HL-60 (cell line): Measurements from ENCODE around the gene KRT33A.

ENCODE experiments used
- DNase-seq, 2 experiments: peaks; one replicate each; pipeline ENCODE4 v3.0.0-alpha.2; 2010 to 2020; ENCODE audit warnings: low read depth in 1 of 2, low spot score in 1 of 2
- H3K27ac ChIP-seq: fragments of 250-450 bp; sonication (Bioruptor Pico); replicated peaks from 2 replicates; pipeline ENCODE4 v1.5.1; 2020; ENCODE audit warnings: mild to moderate bottlenecking, moderate library complexity
- H3K27me3 ChIP-seq: fragments of 250-450 bp; sonication (Bioruptor Pico); 2 replicates; pipeline ENCODE4 v1.5.1; 2021; ENCODE audit warnings: mild to moderate bottlenecking, moderate library complexity; ENCODE audit not compliant: insufficient read depth, poor library complexity, severe bottlenecking
- H3K4me3 ChIP-seq: replicated peaks from 2 replicates; pipeline ENCODE4 v1.5.1; 2011; ENCODE audit warnings: mild to moderate bottlenecking, control low read depth, low read length; ENCODE audit not compliant: insufficient read depth
- GABPA ChIP-seq: IDR thresholded peaks from 2 replicates; pipeline ENCODE4 v1.6.1; 2012; ENCODE audit warnings: low read depth
- POLR2AphosphoS5 ChIP-seq: IDR thresholded peaks from 2 replicates; pipeline ENCODE4 v1.6.1; 2012; ENCODE audit warnings: low read depth
- SPI1 ChIP-seq: IDR thresholded peaks from 2 replicates; pipeline ENCODE4 v1.6.1; 2012; ENCODE audit warnings: low read depth, mild to moderate bottlenecking, borderline replicate concordance
- TF ChIP-seq, protein P1 (sequence below): IDR thresholded peaks from one replicate; pipeline ENCODE4 v1.5.1; 2011; ENCODE audit warnings: low read length, control low read depth, inconsistent platforms; ENCODE audit not compliant: insufficient read depth
- TF ChIP-seq, protein P2 (sequence below): IDR thresholded peaks from 2 replicates; pipeline ENCODE4 v1.6.1; 2012; ENCODE audit warnings: low read depth; ENCODE audit not compliant: insufficient replicate concordance

Gene KRT33A

GRCh38 chr17:41298458-41299135 lies 52.0 kb downstream of the KRT33A start:
- no peaks in the 10 kb centered on the region for H3K27me3 ChIP-seq
- no peak overlapping the region for H3K4me3 ChIP-seq
- TF ChIP-seq, protein P1, sequence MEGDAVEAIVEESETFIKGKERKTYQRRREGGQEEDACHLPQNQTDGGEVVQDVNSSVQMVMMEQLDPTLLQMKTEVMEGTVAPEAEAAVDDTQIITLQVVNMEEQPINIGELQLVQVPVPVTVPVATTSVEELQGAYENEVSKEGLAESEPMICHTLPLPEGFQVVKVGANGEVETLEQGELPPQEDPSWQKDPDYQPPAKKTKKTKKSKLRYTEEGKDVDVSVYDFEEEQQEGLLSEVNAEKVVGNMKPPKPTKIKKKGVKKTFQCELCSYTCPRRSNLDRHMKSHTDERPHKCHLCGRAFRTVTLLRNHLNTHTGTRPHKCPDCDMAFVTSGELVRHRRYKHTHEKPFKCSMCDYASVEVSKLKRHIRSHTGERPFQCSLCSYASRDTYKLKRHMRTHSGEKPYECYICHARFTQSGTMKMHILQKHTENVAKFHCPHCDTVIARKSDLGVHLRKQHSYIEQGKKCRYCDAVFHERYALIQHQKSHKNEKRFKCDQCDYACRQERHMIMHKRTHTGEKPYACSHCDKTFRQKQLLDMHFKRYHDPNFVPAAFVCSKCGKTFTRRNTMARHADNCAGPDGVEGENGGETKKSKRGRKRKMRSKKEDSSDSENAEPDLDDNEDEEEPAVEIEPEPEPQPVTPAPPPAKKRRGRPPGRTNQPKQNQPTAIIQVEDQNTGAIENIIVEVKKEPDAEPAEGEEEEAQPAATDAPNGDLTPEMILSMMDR = no peak
- no peak for TF ChIP-seq POLR2AphosphoS5
- no peak for TF ChIP-seq SPI1
- TF ChIP-seq, protein P2, sequence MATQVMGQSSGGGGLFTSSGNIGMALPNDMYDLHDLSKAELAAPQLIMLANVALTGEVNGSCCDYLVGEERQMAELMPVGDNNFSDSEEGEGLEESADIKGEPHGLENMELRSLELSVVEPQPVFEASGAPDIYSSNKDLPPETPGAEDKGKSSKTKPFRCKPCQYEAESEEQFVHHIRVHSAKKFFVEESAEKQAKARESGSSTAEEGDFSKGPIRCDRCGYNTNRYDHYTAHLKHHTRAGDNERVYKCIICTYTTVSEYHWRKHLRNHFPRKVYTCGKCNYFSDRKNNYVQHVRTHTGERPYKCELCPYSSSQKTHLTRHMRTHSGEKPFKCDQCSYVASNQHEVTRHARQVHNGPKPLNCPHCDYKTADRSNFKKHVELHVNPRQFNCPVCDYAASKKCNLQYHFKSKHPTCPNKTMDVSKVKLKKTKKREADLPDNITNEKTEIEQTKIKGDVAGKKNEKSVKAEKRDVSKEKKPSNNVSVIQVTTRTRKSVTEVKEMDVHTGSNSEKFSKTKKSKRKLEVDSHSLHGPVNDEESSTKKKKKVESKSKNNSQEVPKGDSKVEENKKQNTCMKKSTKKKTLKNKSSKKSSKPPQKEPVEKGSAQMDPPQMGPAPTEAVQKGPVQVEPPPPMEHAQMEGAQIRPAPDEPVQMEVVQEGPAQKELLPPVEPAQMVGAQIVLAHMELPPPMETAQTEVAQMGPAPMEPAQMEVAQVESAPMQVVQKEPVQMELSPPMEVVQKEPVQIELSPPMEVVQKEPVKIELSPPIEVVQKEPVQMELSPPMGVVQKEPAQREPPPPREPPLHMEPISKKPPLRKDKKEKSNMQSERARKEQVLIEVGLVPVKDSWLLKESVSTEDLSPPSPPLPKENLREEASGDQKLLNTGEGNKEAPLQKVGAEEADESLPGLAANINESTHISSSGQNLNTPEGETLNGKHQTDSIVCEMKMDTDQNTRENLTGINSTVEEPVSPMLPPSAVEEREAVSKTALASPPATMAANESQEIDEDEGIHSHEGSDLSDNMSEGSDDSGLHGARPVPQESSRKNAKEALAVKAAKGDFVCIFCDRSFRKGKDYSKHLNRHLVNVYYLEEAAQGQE = no peak
- TF ChIP-seq GABPA = no peak
- no peak overlapping the region for H3K27ac ChIP-seq
- DNase-seq = no peak

GRCh38 chr17:41296846-41297245 lies 53.8 kb downstream of the KRT33A start:
- TF ChIP-seq, protein P1 = no peak
- TF ChIP-seq GABPA (no peak), POLR2AphosphoS5 (no peak), SPI1 (no peak)
- TF ChIP-seq, protein P2 = no peak
- Histone ChIP-seq H3K27me3 (no peaks in the 10 kb centered on the region), H3K27ac (no peak overlapping the region)

More at GRCh38 chr17:41296846-41297245, 53.8 kb downstream of the KRT33A start:
- DNase-seq = no peak
- H3K4me3 ChIP-seq = no peak overlapping the region
